Dermis lymphatic vessel endothelial cell (primary cell): ENCODE data around the gene KLHL33. TPM values are rescaled to one million over a fixed set of nuclear protein-coding genes. Genes with fewer than 3 reads are reported as not detected.

Experiments used
- total RNA-seq: library from RNA; depleted of rRNA; stranded (reverse); fragments of >200 nt; gene quantifications from 2 replicates; pipeline ENCODE4 v1.2.1, GENCODE V29; 2014

KLHL33 gene, protein sequence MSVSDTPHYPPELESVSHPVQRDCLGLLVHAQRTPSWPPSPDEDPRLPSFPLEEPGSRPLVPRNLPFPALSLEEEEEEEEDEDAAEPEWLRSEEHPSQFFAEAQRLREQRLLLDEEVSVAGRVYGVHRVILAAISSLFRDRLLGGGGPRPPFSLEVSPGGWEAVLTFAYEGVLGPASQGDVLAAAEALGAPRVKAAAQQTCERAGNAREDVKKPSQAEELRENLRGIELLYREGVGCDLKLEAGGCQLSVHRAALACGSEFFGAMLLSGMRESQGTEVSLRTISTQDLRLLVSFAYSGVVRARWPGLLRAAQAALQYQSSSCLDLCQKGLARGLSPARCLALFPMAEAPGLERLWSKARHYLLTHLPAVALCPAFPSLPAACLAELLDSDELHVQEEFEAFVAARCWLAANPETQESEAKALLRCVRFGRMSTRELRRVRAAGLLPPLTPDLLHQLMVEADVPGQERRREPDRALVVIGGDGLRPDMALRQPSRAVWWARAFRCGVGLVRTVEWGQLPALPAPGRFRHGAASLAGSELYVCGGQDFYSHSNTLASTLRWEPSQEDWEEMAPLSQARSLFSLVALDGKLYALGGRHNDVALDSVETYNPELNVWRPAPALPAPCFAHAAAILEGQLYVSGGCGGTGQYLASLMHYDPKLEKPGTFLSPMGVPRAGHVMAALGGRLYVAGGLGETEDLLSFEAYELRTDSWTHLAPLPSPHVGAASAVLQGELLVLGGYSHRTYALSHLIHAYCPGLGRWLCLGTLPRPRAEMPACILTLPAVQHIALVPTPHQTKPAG
- total RNA-seq = 0.09 and 0.11 TPM in 2 replicates

DNA sequence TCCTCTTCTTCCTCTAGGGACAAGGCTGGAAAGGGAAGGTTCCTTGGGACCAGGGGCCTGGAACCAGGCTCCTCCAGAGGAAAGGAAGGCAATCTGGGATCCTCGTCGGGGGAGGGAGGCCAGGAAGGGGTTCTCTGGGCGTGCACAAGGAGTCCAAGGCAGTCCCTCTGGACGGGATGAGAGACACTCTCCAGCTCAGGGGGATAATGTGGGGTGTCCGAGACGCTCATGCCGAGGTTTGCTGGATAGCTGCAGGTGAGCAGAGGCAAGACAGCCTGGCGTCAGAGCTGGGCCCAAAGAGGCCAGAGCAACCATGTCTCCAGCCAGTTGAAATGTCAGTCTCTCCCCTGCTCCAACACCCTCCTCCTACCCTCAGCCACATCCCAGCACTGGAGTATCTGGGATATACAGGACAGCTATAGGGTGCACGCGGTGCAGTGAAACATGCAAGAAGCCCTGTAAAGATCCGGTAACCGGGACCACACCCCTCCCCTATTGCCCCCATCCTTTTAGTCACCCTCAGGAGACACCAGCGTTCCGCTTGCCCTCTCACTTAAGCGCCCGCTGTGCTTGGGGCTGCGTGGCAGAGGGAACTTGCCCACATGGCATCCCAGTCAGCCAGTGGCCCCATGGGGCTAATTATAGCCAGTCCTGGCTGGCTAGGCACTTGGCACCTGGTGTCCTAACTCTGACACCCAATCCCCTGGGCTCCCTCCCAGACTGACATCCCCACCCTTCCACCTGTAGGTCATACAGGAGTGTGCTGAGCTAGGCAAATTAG is at the start of gene KLHL33:
KLHL33 (minus strand) TSS at position 585 of the 781 bp plus-strand sequence; CDS start at position 230, 355 bp downstream.

DNA sequence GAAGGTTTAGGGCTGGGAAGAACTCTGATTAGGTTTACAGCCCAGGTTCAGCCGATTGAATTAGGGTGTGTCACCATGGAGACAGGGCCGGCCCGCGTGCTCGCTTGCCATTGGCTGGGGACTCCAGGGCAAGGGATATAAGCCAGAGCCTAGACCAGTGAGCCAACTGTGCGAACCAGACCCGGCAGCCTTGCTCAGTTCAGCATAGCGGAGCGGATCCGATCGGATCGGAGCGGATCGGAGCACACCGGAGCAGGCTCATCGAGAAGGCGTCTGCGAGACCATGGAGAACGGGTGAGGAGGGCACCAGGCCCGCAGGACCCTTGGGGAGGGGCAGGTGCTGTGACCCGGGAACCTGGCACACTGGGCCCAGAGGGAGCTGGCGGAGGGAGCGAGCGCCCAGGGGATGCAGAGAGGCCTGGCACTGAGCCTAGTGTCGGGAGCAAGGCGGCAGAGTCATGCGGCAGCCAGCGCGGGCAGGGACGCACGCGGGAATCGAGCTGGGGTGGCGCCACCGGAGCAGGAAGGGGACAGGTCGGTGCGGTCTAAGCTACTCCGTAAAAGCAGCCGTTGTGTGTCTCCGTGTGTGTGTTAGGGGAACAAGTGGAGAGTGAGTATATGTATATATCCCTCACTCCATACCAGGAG is 33.4 kb upstream of the KLHL33 start, which contains the start of gene PNP:
PNP (plus strand) TSS at position 165 of the 648 bp plus-strand sequence; CDS start at position 284, 119 bp downstream.

DNA sequence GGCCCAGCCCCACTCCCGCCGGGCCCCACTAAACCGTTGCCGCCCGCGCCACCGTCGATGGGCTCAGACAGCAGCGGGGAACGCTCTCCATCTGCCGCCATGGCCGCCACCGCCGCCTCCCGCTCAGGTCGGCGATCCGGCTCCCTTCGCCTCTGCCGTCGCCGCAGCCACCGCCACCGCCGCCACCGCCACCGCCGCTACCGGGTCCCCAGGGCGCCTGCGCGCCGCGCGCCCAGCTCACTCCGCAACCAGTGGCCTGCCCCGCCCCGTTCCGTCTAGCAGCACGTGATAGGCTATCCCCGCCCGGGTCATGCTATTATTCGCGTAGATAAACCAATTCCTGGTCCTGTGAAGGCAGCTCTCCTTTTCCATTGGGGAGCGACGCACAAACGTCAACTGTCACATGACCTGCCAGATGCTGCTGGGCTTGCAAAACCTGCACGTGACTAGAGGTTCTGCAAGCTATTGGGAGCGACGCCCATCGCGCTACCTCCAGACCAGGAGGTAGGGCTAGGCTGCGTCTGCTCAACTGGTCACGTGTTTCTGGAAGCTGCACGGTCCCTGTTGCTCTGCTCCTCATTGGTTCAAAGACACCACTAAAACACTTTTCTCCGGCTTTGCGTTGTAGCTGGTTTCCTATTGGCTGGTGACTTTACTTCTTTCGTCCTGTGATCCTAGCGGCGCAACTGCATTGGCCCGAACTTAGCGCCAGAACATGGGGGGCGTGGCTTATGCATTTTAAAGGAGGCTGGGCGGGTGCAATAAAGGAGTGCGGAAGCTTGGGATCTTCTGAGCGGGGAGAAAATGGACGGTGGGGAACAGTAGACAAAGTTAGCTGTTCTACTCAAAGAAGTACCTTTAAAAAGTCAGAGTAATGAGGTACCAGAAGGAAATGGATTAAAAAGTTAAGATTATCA is 25.5 kb upstream of the KLHL33 start, which contains the start of gene PIP4P1:
PIP4P1 (minus strand) TSS at position 210 of the 917 bp plus-strand sequence; CDS start at position 101, 109 bp downstream.

DNA sequence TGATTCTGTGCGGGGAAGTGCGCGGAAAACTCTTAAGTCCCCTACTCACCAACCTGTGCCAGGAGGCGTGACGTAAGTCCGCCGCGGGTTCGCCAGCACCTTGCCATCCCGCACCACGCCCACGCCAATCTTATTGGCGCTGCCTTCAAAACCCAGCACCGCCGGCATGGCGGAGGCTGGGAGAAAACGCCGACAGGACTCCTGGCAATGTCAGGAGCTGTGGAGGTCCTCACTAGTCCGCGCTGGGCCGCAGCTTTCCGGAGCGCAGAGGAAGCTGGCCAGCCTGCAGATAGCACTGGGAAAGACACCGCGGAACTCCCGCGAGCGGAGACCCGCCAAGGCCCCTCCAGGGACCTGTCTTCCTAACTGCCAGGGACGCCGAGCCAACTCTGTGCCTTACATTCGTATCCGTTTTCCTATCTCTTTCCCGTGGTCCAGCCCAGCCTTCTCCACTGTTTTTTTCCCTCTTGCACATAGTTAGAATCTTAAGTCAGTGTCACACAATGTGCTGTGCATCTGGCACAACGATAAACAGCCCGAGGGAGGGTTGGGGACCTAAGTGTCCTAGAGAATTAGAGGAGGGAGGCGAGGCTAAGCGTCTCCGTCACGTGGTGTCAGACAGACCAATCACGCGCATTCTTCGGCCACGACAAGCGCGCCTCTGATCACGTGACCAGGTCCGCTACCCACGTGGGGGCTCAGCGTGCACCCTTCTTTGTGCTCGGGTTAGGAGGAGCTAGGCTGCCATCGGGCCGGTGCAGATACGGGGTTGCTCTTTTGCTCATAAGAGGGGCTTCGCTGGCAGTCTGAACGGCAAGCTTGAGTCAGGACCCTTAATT is 18.8 kb upstream of the KLHL33 start, which contains the start of the genes APEX1 and OSGEP:
APEX1 (plus strand) TSS at position 711 of the 839 bp plus-strand sequence. CDS start 420 bp downstream, outside the sequence.
OSGEP (minus strand) TSS at position 297 of the 839 bp plus-strand sequence; CDS start at position 168, 129 bp downstream.

DNA sequence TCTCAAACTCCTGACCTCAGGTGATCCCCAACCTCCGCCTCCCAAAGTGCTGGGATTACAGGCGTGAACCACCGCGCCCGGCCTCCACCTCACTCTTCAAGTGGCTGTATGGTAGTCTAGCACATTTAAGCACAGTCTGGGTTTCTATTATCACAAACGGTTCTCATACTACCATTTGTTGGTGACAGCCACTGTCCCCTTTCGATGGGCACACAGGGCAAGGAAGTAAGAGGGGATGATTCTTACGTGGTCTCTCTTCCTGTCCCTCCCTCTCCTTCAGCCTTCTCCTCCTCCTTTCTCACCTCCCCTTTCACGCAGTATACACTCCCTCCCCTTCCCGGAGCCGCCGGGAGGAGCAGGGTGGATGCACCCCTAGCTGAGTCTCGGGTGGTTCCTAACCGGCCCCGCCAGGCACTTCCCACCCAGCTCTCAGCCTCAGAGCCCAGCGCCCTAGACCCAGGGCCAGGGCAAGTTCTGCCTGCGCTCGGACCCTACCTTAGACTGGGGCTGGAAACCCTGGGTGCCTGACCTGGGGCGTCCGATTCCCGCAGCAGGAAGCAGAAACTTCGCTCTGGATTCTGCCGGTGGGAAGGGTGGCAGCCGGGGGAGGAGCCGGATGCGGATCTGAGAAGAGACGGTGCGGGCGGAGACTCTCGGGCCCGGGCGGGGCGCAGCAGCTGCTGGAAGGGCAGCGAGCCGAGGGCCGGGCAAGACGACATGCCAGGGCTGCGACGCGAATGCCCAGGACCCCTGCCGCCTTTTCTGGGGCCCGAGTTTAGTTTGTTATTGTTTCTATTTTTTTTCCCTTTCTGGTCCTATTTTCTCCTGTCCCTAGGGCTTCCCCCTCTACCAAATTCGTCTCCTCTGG is 22.9 kb downstream of the KLHL33 start, which contains the start of gene TEP1:
TEP1 (minus strand) TSS at position 626 of the 868 bp plus-strand sequence. CDS start 5,062 bp downstream, outside the sequence.

Other genes with a start within 250 kb of the KLHL33 start
- not detected in 2 replicates for gene OR11G2, start 245.3 kb downstream of the KLHL33 start, total RNA-seq
- gene OR11H6, start 212.5 kb downstream of the KLHL33 start, total RNA-seq = not detected in 2 replicates
- not detected in 2 replicates for gene OR11H7, start 207.2 kb downstream of the KLHL33 start, total RNA-seq
- gene OR11H4, start 196.9 kb downstream of the KLHL33 start, total RNA-seq = not detected in 2 replicates
- gene TTC5, start 130.2 kb downstream of the KLHL33 start, total RNA-seq = 21.5 and 25.5 TPM in 2 replicates
- gene CCNB1IP1, start 102.9 kb downstream of the KLHL33 start, total RNA-seq = 37.2 and 63.2 TPM in 2 replicates
- 3.9 and 4.3 TPM in 2 replicates for gene PARP2, start 92.5 kb downstream of the KLHL33 start, total RNA-seq
- 25.2 and 33.3 TPM in 2 replicates for gene TEP1, start 22.7 kb downstream of the KLHL33 start, total RNA-seq
- 50.4 and 53.9 TPM in 2 replicates for gene OSGEP, start 18.6 kb upstream of the KLHL33 start, total RNA-seq
- gene APEX1, start 19.1 kb upstream of the KLHL33 start, total RNA-seq = 56.7 and 76.1 TPM in 2 replicates
- 18.3 and 33.3 TPM in 2 replicates for gene PIP4P1, start 25.3 kb upstream of the KLHL33 start, total RNA-seq
- 161 and 229 TPM in 2 replicates for gene PNP, start 33.2 kb upstream of the KLHL33 start, total RNA-seq
- under 0.01 TPM in 1 of 2 replicates, not detected in the other for gene RNASE10, start 69.4 kb upstream of the KLHL33 start, total RNA-seq
- gene RNASE9, start 124.9 kb upstream of the KLHL33 start, total RNA-seq = not detected in 2 replicates
- not detected in 2 replicates for gene RNASE11, start 151.8 kb upstream of the KLHL33 start, total RNA-seq
- gene RNASE12, start 155.2 kb upstream of the KLHL33 start, total RNA-seq = not detected in 2 replicates
- not detected in 2 replicates for gene OR6S1, start 205.5 kb upstream of the KLHL33 start, total RNA-seq
- gene RNASE4, start 248.4 kb upstream of the KLHL33 start, total RNA-seq = 12.8 and 19.3 TPM in 2 replicates